Chondrocyte (in vitro differentiated cells): ENCODE data around the gene SCD5. TPM values are rescaled to one million over a fixed set of nuclear protein-coding genes. Genes with fewer than 3 reads are reported as not detected.

Experiments
- DNase-seq: peaks from one replicate; pipeline ENCODE4 v3.0.0; 2021; ENCODE audit warnings: mixed read lengths, low spot score
- H3K27ac Mint-ChIP-seq: one replicate; pipeline ENCODE4 v1.8.0; 2021; ENCODE audit warnings: mild to moderate bottlenecking, moderate library complexity, mixed read lengths; ENCODE audit not compliant: unreplicated experiment
- H3K27me3 Mint-ChIP-seq: 2 replicates; pipeline ENCODE4 v1.8.0; 2021; ENCODE audit warnings: low read depth, mixed read lengths
- H3K36me3 Mint-ChIP-seq: 2 replicates; pipeline ENCODE4 v1.8.0; 2021; ENCODE audit warnings: low read depth, mixed read lengths
- H3K4me1 Mint-ChIP-seq: 2 replicates; pipeline ENCODE4 v1.8.0; 2021; ENCODE audit warnings: low read depth, mild to moderate bottlenecking, mixed read lengths
- H3K4me3 Mint-ChIP-seq: one replicate; pipeline ENCODE4 v1.8.0; 2021; ENCODE audit warnings: mild to moderate bottlenecking, moderate library complexity, mixed read lengths; ENCODE audit not compliant: unreplicated experiment
- H3K9me3 Mint-ChIP-seq: 2 replicates; pipeline ENCODE4 v1.8.0; 2021; ENCODE audit warnings: low read depth, mixed read lengths
- CTCF ChIP-seq: fragments of 200-600 bp; sonication (generic); IDR thresholded peaks from 2 replicates; pipeline ENCODE4 v1.5.0; 2021; ENCODE audit warnings: antibody characterized with exemption, mild to moderate bottlenecking, moderate library complexity
- microRNA-seq: library from miRNA; unstranded; fragments of <30 nt; microRNA quantifications from one replicate; pipeline ENCODE4 v1.2.0, GENCODE V29; 2020; ENCODE audit warnings: borderline number of aligned reads
- total RNA-seq: library from RNA; stranded (reverse); gene quantifications from 3 replicates; pipeline ENCODE4 v1.2.1, GENCODE V29; 2021

SCD5 gene
- total RNA-seq, 1 donor from 2014 or later, result 22.6 TPM

- H3K9me3 Mint-ChIP-seq, result no peaks in the 10 kb centered on the region
- H3K4me1 Mint-ChIP-seq, result no peaks in the 10 kb centered on the region
- no peak overlapping the region for H3K4me3 Mint-ChIP-seq
These were observed 214.6 kb downstream of the SCD5 start for GRCh38 chr4:82583897-82584587.

GRCh38 chr4:82579932-82580331, 218.7 kb downstream of the SCD5 start:
- DNase-seq, result no peak
- Mint-ChIP-seq H3K36me3 (no peaks in the 10 kb centered on the region), H3K4me3 (no peak overlapping the region), H3K4me1 (no peaks in the 10 kb centered on the region), H3K27me3 (peaks cover under 1% of the 10 kb centered on the region), H3K9me3 (no peaks in the 10 kb centered on the region), H3K27ac (no peak overlapping the region)
- TF ChIP-seq CTCF, result no peak

More at GRCh38 chr4:82583897-82584587, 214.6 kb downstream of the SCD5 start:
- no peak for TF ChIP-seq CTCF
- Mint-ChIP-seq H3K36me3 (no peaks in the 10 kb centered on the region), H3K27ac (no peak overlapping the region), H3K27me3 (peaks cover 2% of the 10 kb centered on the region)
- no peak for DNase-seq

Small RNA genes within 50 kb of the gene (microRNA-seq; reads per million reads assigned to microRNA genes)
- gene MIR575, result not detected

Other genes starting within 250 kb of the SCD5 start
- 1.7 to 2.3 TPM (median 1.7 TPM) in 3 replicates for gene TMEM150C, start 236.8 kb downstream of the SCD5 start, total RNA-seq
- 406 to 470 TPM (median 421 TPM) in 3 replicates for gene SEC31A, start 92.4 kb upstream of the SCD5 start, total RNA-seq
- gene THAP9, start 101.9 kb upstream of the SCD5 start, total RNA-seq, result 3.0 to 4.3 TPM (median 3.6 TPM) in 3 replicates
- 12.2 to 13.3 TPM (median 12.3 TPM) in 3 replicates for gene LIN54, start 212.0 kb upstream of the SCD5 start, total RNA-seq
- gene COPS4, start 236.4 kb upstream of the SCD5 start, total RNA-seq, result 30.6 to 37.5 TPM (median 31.8 TPM) in 3 replicates